GM18909 (cell line): Measurements from ENCODE around the gene CDH4.
"Not testable (repeated sequence)": the region's sequence is repeated elsewhere in the genome, so short reads cannot be mapped to it uniquely, and the experiment has no call there.

Experiments
- ATAC-seq: cut with Tn5 transposase; IDR thresholded peaks from one replicate; pipeline ENCODE4 v1.9.1; 2021; ENCODE audit warnings: mild to moderate bottlenecking; ENCODE audit not compliant: unreplicated experiment, poor library complexity

The CDH4 gene

GRCh38 chr20:61850926-61851900 is 599.2 kb downstream of the CDH4 start:
- ATAC-seq = no peak

- no peak for ATAC-seq
Measured at GRCh38 chr20:61852268-61853072, 600.4 kb downstream of the CDH4 start.

GRCh38 chr20:61853073-61854005 is 601.3 kb downstream of the CDH4 start:
- ATAC-seq = no peak

- ATAC-seq = not testable (repeated sequence)
Measured at GRCh38 chr20:61854538-61854937, 602.5 kb downstream of the CDH4 start.

- ATAC-seq = no peak
Measured at GRCh38 chr20:61855286-61855685, 603.2 kb downstream of the CDH4 start.

- ATAC-seq = no peak
Measured at GRCh38 chr20:61856626-61857413, 604.8 kb downstream of the CDH4 start.

- ATAC-seq = no peak
Measured at GRCh38 chr20:61857414-61857775, 605.3 kb downstream of the CDH4 start.

GRCh38 chr20:61857884-61858283 is 605.8 kb downstream of the CDH4 start:
- no peak for ATAC-seq

GRCh38 chr20:61859767-61860166 is 607.7 kb downstream of the CDH4 start:
- no peak for ATAC-seq

GRCh38 chr20:61860260-61860987 is 608.4 kb downstream of the CDH4 start:
- ATAC-seq = no peak

- no peak for ATAC-seq
Measured at GRCh38 chr20:61861054-61861841, 609.2 kb downstream of the CDH4 start.

GRCh38 chr20:61861858-61862257 is 609.8 kb downstream of the CDH4 start:
- ATAC-seq = no peak

- ATAC-seq = no peak
Measured at GRCh38 chr20:61862881-61863280, 610.8 kb downstream of the CDH4 start.

GRCh38 chr20:61864481-61864880 is 612.4 kb downstream of the CDH4 start:
- no peak for ATAC-seq

GRCh38 chr20:61865353-61865752 is 613.3 kb downstream of the CDH4 start:
- no peak for ATAC-seq

GRCh38 chr20:61866165-61866564 is 614.1 kb downstream of the CDH4 start:
- no peak for ATAC-seq

GRCh38 chr20:61868006-61868405 is 615.9 kb downstream of the CDH4 start:
- no peak for ATAC-seq

- ATAC-seq = no peak
Measured at GRCh38 chr20:61868466-61869090, 616.5 kb downstream of the CDH4 start.
